Lung (tissue), 12 donors: ENCODE results near the gene PCDH9. TPM values are rescaled to one million over a fixed set of nuclear protein-coding genes. Genes with fewer than 3 reads are reported as not detected.

ENCODE experiments used
- ATAC-seq: fragments of 200-7000 bp; cut with Tn5 transposase; one replicate; pipeline ENCODE4 v1.9.1; 2020; ENCODE audit warnings: moderate number of reproducible peaks; ENCODE audit not compliant: insufficient read depth, low FRiP score
- DNase-seq, 3 donors: peaks; one replicate each; pipeline ENCODE4 v3.0.0-alpha.2; 2013 to 2017
- H3K27ac ChIP-seq, 2 donors: one replicate each; pipeline ENCODE4 v1.5.1; 2013; ENCODE audit warnings: mild to moderate bottlenecking in 2 of 2, moderate library complexity in 2 of 2, control low read depth in 1 of 2, inconsistent platforms in 1 of 2, low read depth in 1 of 2, low read length in 1 of 2
- H3K27me3 ChIP-seq, 3 donors: one replicate each; pipeline ENCODE4 v1.5.1; 2013; ENCODE audit warnings: low read length in 2 of 3; ENCODE audit not compliant: control insufficient read depth in 3 of 3, insufficient read depth in 3 of 3
- H3K36me3 ChIP-seq, 4 donors: one replicate each; pipeline ENCODE4 v1.5.1; 2013; ENCODE audit warnings: low read length in 4 of 4, mild to moderate bottlenecking in 1 of 4, moderate library complexity in 1 of 4; ENCODE audit not compliant: control insufficient read depth in 4 of 4, insufficient read depth in 4 of 4
- H3K4me1 ChIP-seq, 5 donors: one replicate each; pipeline ENCODE4 v1.5.1; 2013; ENCODE audit warnings: low read length in 5 of 5, mild to moderate bottlenecking in 2 of 5, moderate library complexity in 1 of 5; ENCODE audit not compliant: control insufficient read depth in 5 of 5, insufficient read depth in 5 of 5
- H3K4me3 ChIP-seq: one replicate; pipeline ENCODE4 v1.5.1; 2013; ENCODE audit warnings: mild to moderate bottlenecking, control low read depth, moderate library complexity
- H3K9ac ChIP-seq, 2 donors: one replicate each; pipeline ENCODE4 v1.5.1; 2013; ENCODE audit warnings: low read length in 2 of 2, control low read depth in 1 of 2; ENCODE audit not compliant: insufficient read depth in 1 of 2
- H3K9me3 ChIP-seq, 4 donors: one replicate each; pipeline ENCODE4 v1.5.1; 2013; ENCODE audit warnings: low read length in 3 of 4, mild to moderate bottlenecking in 1 of 4, moderate library complexity in 1 of 4; ENCODE audit not compliant: control insufficient read depth in 4 of 4, insufficient read depth in 3 of 4
- WGBS, 2 donors: extraction: QIAGEN DNeasy Blood & Tissue Kit; methylation state at CpG; one replicate each; pipeline ENCODE4 v1.1.7; 2013; 5-methylcytosine and 5-hydroxymethylcytosine counted together
- polyA plus RNA-seq, 2 donors: library from polyadenylated mRNA; stranded (reverse); fragments of 200-250 nt; gene quantifications; one replicate each; pipeline ENCODE4 v1.2.1, GENCODE V29; 2013
- total RNA-seq, 2 donors: library from RNA; depleted of rRNA in 1 of 2; stranded (reverse); fragments of >200 nt in 1 of 2; gene quantifications; one replicate each; pipeline ENCODE4 v1.2.1, GENCODE V29; 2014 to 2021
- TF ChIP-seq, protein P1 (sequence below): IDR thresholded peaks from 2 replicates; pipeline ENCODE4 v1.5.1; 2012; ENCODE audit warnings: mild to moderate bottlenecking; ENCODE audit errors: control extremely low read depth, extremely low read depth
- donor health status: control.
- donor health status: control.
- donor health status: Bipolar disorder and iron deficiency.
- donor health status: healthy.
- donor health status: DM: yes; HTN: yes; CAD: no.

Gene PCDH9
- total and polyA plus RNA-seq, 4 donors = 0.68 to 22.2 (median 4.1) TPM

DNA sequence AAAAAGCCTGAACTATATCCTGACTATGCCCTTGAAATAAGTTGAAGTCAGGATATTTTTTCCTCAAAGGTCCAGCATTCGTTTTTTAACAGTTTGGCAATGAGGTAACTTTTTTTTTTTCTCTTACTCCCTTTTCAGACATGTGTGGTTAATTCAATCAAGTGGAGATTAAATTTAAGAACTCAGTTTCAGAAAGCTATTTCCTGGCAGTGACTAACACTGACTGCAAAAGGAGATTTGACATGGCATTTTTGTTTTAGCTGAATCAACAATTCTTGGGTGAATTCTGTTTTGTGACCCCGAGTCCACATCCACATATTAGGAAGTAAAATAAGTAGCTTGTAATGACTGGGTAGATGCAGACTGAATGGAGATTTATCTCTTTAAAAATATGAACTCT lies 716.4 kb downstream of the PCDH9 start:
- no peak for ATAC-seq
- no peaks in the 10 kb centered on the region for H3K9me3 ChIP-seq

DNA sequence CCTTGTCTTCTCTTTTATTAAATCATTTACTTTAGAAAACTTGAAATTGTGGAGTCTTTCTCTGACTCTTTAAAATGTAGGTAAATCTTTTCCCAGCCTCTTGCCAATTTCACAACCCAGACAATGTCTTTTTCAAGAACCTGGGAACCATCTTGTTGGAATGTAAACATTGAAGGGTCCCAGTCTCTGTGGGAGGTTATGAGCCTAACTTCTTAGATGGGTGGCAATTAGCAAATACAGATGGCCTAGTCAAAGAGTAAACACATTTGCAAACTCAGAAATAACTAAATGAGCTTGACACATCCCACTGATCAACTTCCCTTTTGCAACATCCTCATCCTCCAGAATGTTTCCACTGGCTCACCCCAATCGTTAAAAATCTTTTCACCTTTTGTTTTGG lies 721.0 kb downstream of the PCDH9 start:
- Histone ChIP-seq H3K4me3 (no peak overlapping the region), H3K27me3 (no peaks in the 10 kb centered on the region), H3K9me3 (no peaks in the 10 kb centered on the region), H3K36me3 (no peaks in the 10 kb centered on the region), H3K27ac (no peak overlapping the region), H3K9ac (no peak overlapping the region), H3K4me1 (no peaks in the 10 kb centered on the region)
- no peak for ATAC-seq
- 66 to 67% methylated on average over 1 of the region's 1 CpG for WGBS, 2 donors
- DNase-seq = no peak
- TF ChIP-seq, protein P1, sequence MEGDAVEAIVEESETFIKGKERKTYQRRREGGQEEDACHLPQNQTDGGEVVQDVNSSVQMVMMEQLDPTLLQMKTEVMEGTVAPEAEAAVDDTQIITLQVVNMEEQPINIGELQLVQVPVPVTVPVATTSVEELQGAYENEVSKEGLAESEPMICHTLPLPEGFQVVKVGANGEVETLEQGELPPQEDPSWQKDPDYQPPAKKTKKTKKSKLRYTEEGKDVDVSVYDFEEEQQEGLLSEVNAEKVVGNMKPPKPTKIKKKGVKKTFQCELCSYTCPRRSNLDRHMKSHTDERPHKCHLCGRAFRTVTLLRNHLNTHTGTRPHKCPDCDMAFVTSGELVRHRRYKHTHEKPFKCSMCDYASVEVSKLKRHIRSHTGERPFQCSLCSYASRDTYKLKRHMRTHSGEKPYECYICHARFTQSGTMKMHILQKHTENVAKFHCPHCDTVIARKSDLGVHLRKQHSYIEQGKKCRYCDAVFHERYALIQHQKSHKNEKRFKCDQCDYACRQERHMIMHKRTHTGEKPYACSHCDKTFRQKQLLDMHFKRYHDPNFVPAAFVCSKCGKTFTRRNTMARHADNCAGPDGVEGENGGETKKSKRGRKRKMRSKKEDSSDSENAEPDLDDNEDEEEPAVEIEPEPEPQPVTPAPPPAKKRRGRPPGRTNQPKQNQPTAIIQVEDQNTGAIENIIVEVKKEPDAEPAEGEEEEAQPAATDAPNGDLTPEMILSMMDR = no peak

More for the DNA sequence above, 716.4 kb downstream of the PCDH9 start:
- TF ChIP-seq, protein P1 = no peak
- Histone ChIP-seq H3K36me3 (no peaks in the 10 kb centered on the region), H3K9ac (no peak overlapping the region), H3K4me1 (no peaks in the 10 kb centered on the region), H3K27ac (no peak overlapping the region), H3K4me3 (no peak overlapping the region), H3K27me3 (no peaks in the 10 kb centered on the region)
- WGBS, 2 donors = 24 to 39% methylated on average over 2 of the region's 2 CpGs
- peak in 1 of 3 donors; percentile 7 for DNase-seq

GRCh38 chr13:66508153-66508909 lies 721.8 kb downstream of the PCDH9 start:
- no peak overlapping the region for H3K4me3 ChIP-seq
- no peaks in the 10 kb centered on the region for H3K27me3 ChIP-seq
- no peaks in the 10 kb centered on the region for H3K36me3 ChIP-seq
- no peak for DNase-seq
- no peak for ATAC-seq
- H3K27ac ChIP-seq = no peak overlapping the region
- no peak overlapping the region for H3K9ac ChIP-seq
- TF ChIP-seq, protein P1 = no peak
- 97 to 98% methylated on average over 4 of the region's 4 CpGs for WGBS, 2 donors
- H3K9me3 ChIP-seq = no peaks in the 10 kb centered on the region
- no peaks in the 10 kb centered on the region for H3K4me1 ChIP-seq
